Calu3 (cell line): ENCODE results near the gene MAGI3. TPM values are rescaled to one million over a fixed set of nuclear protein-coding genes. Genes with fewer than 3 reads are reported as not detected.

ENCODE experiments used
- BruUV-seq: library from RNA; stranded (reverse); fragments of 400-500 nt; replicated peaks from 2 replicates; lab custom pipeline; 2021; lab: Mats Ljungman, UMichigan
- CTCF ChIA-PET: fragments of 300-600 bp; sonication (Branson Sonifier 250); formaldehyde crosslinking; loops from one replicate; lab custom pipeline; 2022; ENCODE audit warnings: antibody characterized with exemption; lab: Charles Lee
- DNase-seq: peaks from one replicate; pipeline ENCODE4 v3.0.0; 2022
- H3K27ac Mint-ChIP-seq: one replicate; pipeline ENCODE4 v1.8.0; 2022; ENCODE audit warnings: mixed read lengths; ENCODE audit not compliant: unreplicated experiment
- H3K27me3 Mint-ChIP-seq: one replicate; pipeline ENCODE4 v1.8.0; 2022; ENCODE audit warnings: mixed read lengths; ENCODE audit not compliant: unreplicated experiment
- H3K36me3 Mint-ChIP-seq: one replicate; pipeline ENCODE4 v1.8.0; 2022; ENCODE audit warnings: mild to moderate bottlenecking, moderate library complexity, mixed read lengths; ENCODE audit not compliant: insufficient read depth, unreplicated experiment
- H3K4me1 Mint-ChIP-seq: one replicate; pipeline ENCODE4 v1.8.0; 2022; ENCODE audit warnings: mild to moderate bottlenecking, low read depth, mixed read lengths; ENCODE audit not compliant: unreplicated experiment
- H3K4me3 Mint-ChIP-seq: one replicate; pipeline ENCODE4 v1.8.0; 2022; ENCODE audit warnings: mild to moderate bottlenecking, low read depth, moderate library complexity, mixed read lengths; ENCODE audit not compliant: unreplicated experiment
- H3K9me3 Mint-ChIP-seq: one replicate; pipeline ENCODE4 v1.8.0; 2022; ENCODE audit warnings: low read depth, mixed read lengths; ENCODE audit not compliant: unreplicated experiment
- CTCF ChIP-seq: fragments of 200-600 bp; IDR thresholded peaks from one replicate; pipeline ENCODE4 v1.8.0; 2022; ENCODE audit warnings: antibody characterized with exemption; ENCODE audit not compliant: unreplicated experiment
- intact Hi-C: fragments of 100-400 bp; cut with micrococcal nuclease; formaldehyde crosslinking; loops from one replicate; pipeline ENCODE4 v1.10.0; 2022; ENCODE audit not compliant: unreplicated experiment
- total RNA-seq: library from RNA; stranded (reverse); gene quantifications from 2 replicates; pipeline ENCODE4 v1.2.3, GENCODE V29; 2022

MAGI3 gene
- total RNA-seq, 1 experiment from 2014 or later = 14.2 TPM

- no peak overlapping the region for H3K4me3 Mint-ChIP-seq
- no peaks in the 10 kb centered on the region for H3K27me3 Mint-ChIP-seq
- TF ChIP-seq CTCF = no peak
- H3K4me1 Mint-ChIP-seq = no peaks in the 10 kb centered on the region
- no peak overlapping the region for H3K27ac Mint-ChIP-seq
- CTCF ChIA-PET = no interaction called here
- H3K36me3 Mint-ChIP-seq = no peaks in the 10 kb centered on the region
- peaks cover 11% of the 10 kb centered on the region for H3K9me3 Mint-ChIP-seq
- intact Hi-C loops = no loop called here
- no TSS peak for BruUV-seq
- DNase-seq = no peak
These were observed 330.7 kb downstream of the MAGI3 start for GRCh38 chr1:113721010-113721409.

GRCh38 chr1:113732802-113733201 lies 342.5 kb downstream of the MAGI3 start:
- no peak for DNase-seq
- no peaks in the 10 kb centered on the region for H3K9me3 Mint-ChIP-seq
- no peak overlapping the region for H3K4me3 Mint-ChIP-seq
- TF ChIP-seq CTCF = no peak
- intact Hi-C loops = no loop called here
- CTCF ChIA-PET = no interaction called here
- peaks cover 12% of the 10 kb centered on the region for H3K36me3 Mint-ChIP-seq
- no peaks in the 10 kb centered on the region for H3K27me3 Mint-ChIP-seq
- no TSS peak for BruUV-seq
- H3K27ac Mint-ChIP-seq = no peak overlapping the region
- H3K4me1 Mint-ChIP-seq = no peaks in the 10 kb centered on the region

- Mint-ChIP-seq H3K4me1 (no peaks in the 10 kb centered on the region), H3K27me3 (no peaks in the 10 kb centered on the region), H3K27ac (no peak overlapping the region), H3K4me3 (no peak overlapping the region), H3K9me3 (no peaks in the 10 kb centered on the region), H3K36me3 (peaks cover 6% of the 10 kb centered on the region)
- no peak for DNase-seq
- CTCF ChIA-PET = no interaction called here
- no TSS peak for BruUV-seq
- intact Hi-C loops = no loop called here
- no peak for TF ChIP-seq CTCF
These were observed 344.2 kb downstream of the MAGI3 start for GRCh38 chr1:113734357-113735055.
